Lower leg skin (tissue), 4 donors: ENCODE measurements around the gene MTHFD2L. TPM values are rescaled to one million over a fixed set of nuclear protein-coding genes. Genes with fewer than 3 reads are reported as not detected.

Experiments used
- DNase-seq, 2 donors: peaks; one replicate each; pipeline ENCODE4 v3.0.0-alpha.2; 2019; ENCODE audit warnings: low spot score in 2 of 2
- H3K4me3 ChIP-seq: fragments of 200-600 bp; sonication (generic); 2 replicates; pipeline ENCODE4 v1.5.1; 2017; ENCODE audit warnings: mild to moderate bottlenecking, low read depth; ENCODE audit not compliant: poor library complexity, severe bottlenecking
- CTCF ChIP-seq, 3 donors: fragments of 450-650 bp; IDR thresholded peaks; one replicate each; pipeline ENCODE4 v1.5.1; 2016; ENCODE audit warnings: antibody characterized with exemption in 3 of 3, mild to moderate bottlenecking in 3 of 3, moderate library complexity in 2 of 3
- POLR2A ChIP-seq, 2 donors: fragments of 450-650 bp; IDR thresholded peaks; one replicate each; pipeline ENCODE4 v1.6.1; 2016 to 2017; ENCODE audit warnings: antibody characterized with exemption in 2 of 2, mild to moderate bottlenecking in 1 of 2, moderate library complexity in 1 of 2
- WGBS, 2 donors: methylation state at CpG; one replicate each; pipeline ENCODE4 v1.1.5; 2018; 5-methylcytosine and 5-hydroxymethylcytosine counted together
- intact Hi-C: fragments of 100-400 bp; cut with DNase I; formaldehyde crosslinking; loops from one replicate; pipeline ENCODE4 v1.15.0; 2023; ENCODE audit warnings: low total_unique reads
- total RNA-seq, 4 donors: library from RNA; depleted of rRNA; stranded (reverse); fragments of >200 nt; gene quantifications; one replicate each; pipeline ENCODE4 v1.1.0, GENCODE V29; 2016

MTHFD2L gene
- total RNA-seq, 4 donors from 2014 or later: 3.5 to 16.2 (median 10.9) TPM

GRCh38 chr4:74118600-74119338, 39.1 kb upstream of the MTHFD2L start:
- no peak for DNase-seq
- WGBS, 2 donors: 92 to 94% methylated on average over 6 of the region's 6 CpGs
- TF ChIP-seq CTCF (IDR thresholded peaks at IDR 0.05) (no peak), POLR2A (IDR thresholded peaks at IDR 0.05) (no peak)
- intact Hi-C loops: no loop called here
- H3K4me3 ChIP-seq: no peak overlapping the region

GRCh38 chr4:74120086-74120485, 37.8 kb upstream of the MTHFD2L start:
- WGBS, 2 donors: 80 to 93% methylated on average over 1 of the region's 1 CpG
- TF ChIP-seq CTCF (IDR thresholded peaks at IDR 0.05): no peak
- no peak for TF ChIP-seq POLR2A (IDR thresholded peaks at IDR 0.05)
- no peak overlapping the region for H3K4me3 ChIP-seq
- intact Hi-C loops: no loop called here
- DNase-seq: no peak

- intact Hi-C loops: no loop called here
- 65 to 80% methylated on average over 2 of the region's 2 CpGs for whole genome bisulfite sequencing, 2 donors
- H3K4me3 ChIP-seq: no peak overlapping the region
- DNase-seq: no peak
- TF ChIP-seq POLR2A (IDR thresholded peaks at IDR 0.05): no peak
- TF ChIP-seq CTCF (IDR thresholded peaks at IDR 0.05): no peak
These were observed 36.0 kb upstream of the MTHFD2L start for GRCh38 chr4:74121643-74122579.

- 69 to 78% methylated on average over 1 of the region's 1 CpG for WGBS, 2 donors
- DNase-seq: no peak
- no peak overlapping the region for H3K4me3 ChIP-seq
- intact Hi-C loops: no loop called here
- TF ChIP-seq POLR2A (IDR thresholded peaks at IDR 0.05) (no peak), CTCF (IDR thresholded peaks at IDR 0.05) (no peak)
These were observed 34.7 kb upstream of the MTHFD2L start for GRCh38 chr4:74123065-74123728.

GRCh38 chr4:74125029-74125428, 32.9 kb upstream of the MTHFD2L start:
- 91 to 100% methylated on average over 1 of the region's 1 CpG for WGBS, 2 donors
- H3K4me3 ChIP-seq: no peak overlapping the region
- intact Hi-C loops: no loop called here
- no peak for TF ChIP-seq POLR2A (IDR thresholded peaks at IDR 0.05)
- no peak for TF ChIP-seq CTCF (IDR thresholded peaks at IDR 0.05)
- no peak for DNase-seq
